HAP-1 (cell line): ENCODE data around the gene DNAJC6.

ENCODE experiments used
- DNase-seq, 2 experiments: peaks; one replicate each; pipeline ENCODE4 v3.0.0-alpha.2; 2016 to 2020; ENCODE audit warnings: low spot score in 2 of 2
- H3K27me3 ChIP-seq: fragments of 250-450 bp; sonication (Bioruptor Pico); 2 replicates; pipeline ENCODE4 v1.5.1; 2020; ENCODE audit warnings: low read depth, mild to moderate bottlenecking, moderate library complexity
- H3K36me3 ChIP-seq: fragments of 250-450 bp; sonication (Bioruptor Pico); replicated peaks from 2 replicates; pipeline ENCODE4 v1.5.1; 2020; ENCODE audit warnings: mild to moderate bottlenecking
- H3K4me1 ChIP-seq: fragments of 250-450 bp; sonication (Bioruptor Pico); 2 replicates; pipeline ENCODE4 v1.5.1; 2020; ENCODE audit warnings: mild to moderate bottlenecking
- H3K4me3 ChIP-seq: fragments of 250-450 bp; sonication (Bioruptor Pico); 2 replicates; pipeline ENCODE4 v1.5.1; 2020; ENCODE audit warnings: mild to moderate bottlenecking, moderate library complexity
- H3K9me3 ChIP-seq: fragments of 250-450 bp; sonication (Bioruptor Pico); 2 replicates; pipeline ENCODE4 v1.5.1; 2020; ENCODE audit warnings: mild to moderate bottlenecking, moderate library complexity
- in situ Hi-C: fragments of 300-500 bp; cut with MboI; formaldehyde crosslinking; loops from 3 replicates; pipeline ENCODE4 v1.14.3; 2020; ENCODE audit warnings: low sequenced_read_pairs, inconsistent platforms, mixed read lengths

Gene DNAJC6

GRCh38 chr1:65409816-65410326, 100.5 kb downstream of the DNAJC6 start:
- no peak overlapping the region for H3K4me3 ChIP-seq
- H3K9me3 ChIP-seq = no peaks in the 10 kb centered on the region
- no peaks in the 10 kb centered on the region for H3K27me3 ChIP-seq
- peaks cover 2% of the 10 kb centered on the region; the same call in 1 of the 2 replicates for H3K36me3 ChIP-seq
- in situ Hi-C loops = loop anchor here (25.0 kb wide), 1 partner anchor 348 kb away; no protein-coding TSS in a partner anchor
- no peaks in the 10 kb centered on the region; the same call in 1 of the 2 replicates for H3K4me1 ChIP-seq
- no peak for DNase-seq

DNA sequence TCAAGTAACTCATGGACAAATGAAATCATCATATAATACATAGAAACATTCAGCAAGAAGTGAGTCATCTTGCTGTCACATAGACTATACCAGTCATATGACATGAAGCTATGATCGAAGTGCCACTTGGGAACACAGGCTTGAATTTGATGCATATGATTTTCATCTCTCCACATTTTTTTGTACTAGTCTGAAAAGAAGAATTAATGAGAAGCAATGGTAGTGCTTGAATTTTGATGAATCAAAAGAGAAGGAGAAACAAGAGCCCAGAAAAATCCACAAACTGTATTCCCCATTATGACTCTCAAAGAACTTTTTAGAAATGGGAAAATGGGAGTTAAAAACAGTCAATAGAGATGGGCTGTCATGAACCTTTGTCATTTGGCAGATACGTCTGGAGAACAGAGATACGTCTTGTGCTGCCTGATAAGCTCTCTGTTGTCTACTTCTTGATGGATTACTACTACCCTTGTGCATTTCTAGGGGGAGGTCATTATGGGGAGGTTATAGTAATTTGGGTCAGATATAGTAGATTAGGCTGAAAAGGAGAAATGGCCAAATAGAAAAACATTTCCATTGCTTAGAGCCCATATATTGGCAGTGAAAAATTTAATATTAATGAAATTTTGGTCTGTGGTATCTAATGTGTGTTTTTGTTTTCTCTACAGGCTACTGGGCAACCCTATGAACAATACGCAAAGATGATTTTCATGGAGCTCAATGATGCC, 103.1 kb downstream of the DNAJC6 start:
- in situ Hi-C loops = loop anchor here (25.0 kb wide), 1 partner anchor 350 kb away; no protein-coding TSS in a partner anchor
- H3K9me3 ChIP-seq = no peaks in the 10 kb centered on the region
- no peaks in the 10 kb centered on the region for H3K27me3 ChIP-seq
- no peak for DNase-seq
- H3K4me1 ChIP-seq = no peaks in the 10 kb centered on the region; the same call in 1 of the 2 replicates
- H3K36me3 ChIP-seq = peaks cover 2% of the 10 kb centered on the region; the same call in 1 of the 2 replicates
- H3K4me3 ChIP-seq = no peak overlapping the region

- no peaks in the 10 kb centered on the region for H3K9me3 ChIP-seq
These were observed 103.6 kb downstream of the DNAJC6 start for GRCh38 chr1:65412984-65413375.

GRCh38 chr1:65414538-65414937, 105.2 kb downstream of the DNAJC6 start:
- Histone ChIP-seq H3K27me3 (no peaks in the 10 kb centered on the region), H3K36me3 (no peaks in the 10 kb centered on the region), H3K4me3 (no peak overlapping the region), H3K9me3 (no peaks in the 10 kb centered on the region), H3K4me1 (peaks cover 4% of the 10 kb centered on the region)
- in situ Hi-C loops = loop anchor here (25.0 kb wide), 1 partner anchor 352 kb away; no protein-coding TSS in a partner anchor
- no peak for DNase-seq

More at GRCh38 chr1:65412984-65413375, 103.6 kb downstream of the DNAJC6 start:
- in situ Hi-C loops = loop anchor here (25.0 kb wide), 1 partner anchor 351 kb away; no protein-coding TSS in a partner anchor
- Histone ChIP-seq H3K4me1 (no peaks in the 10 kb centered on the region; the same call in 1 of the 2 replicates), H3K4me3 (no peak overlapping the region), H3K27me3 (no peaks in the 10 kb centered on the region), H3K36me3 (no peaks in the 10 kb centered on the region)
- DNase-seq = no peak

DNA sequence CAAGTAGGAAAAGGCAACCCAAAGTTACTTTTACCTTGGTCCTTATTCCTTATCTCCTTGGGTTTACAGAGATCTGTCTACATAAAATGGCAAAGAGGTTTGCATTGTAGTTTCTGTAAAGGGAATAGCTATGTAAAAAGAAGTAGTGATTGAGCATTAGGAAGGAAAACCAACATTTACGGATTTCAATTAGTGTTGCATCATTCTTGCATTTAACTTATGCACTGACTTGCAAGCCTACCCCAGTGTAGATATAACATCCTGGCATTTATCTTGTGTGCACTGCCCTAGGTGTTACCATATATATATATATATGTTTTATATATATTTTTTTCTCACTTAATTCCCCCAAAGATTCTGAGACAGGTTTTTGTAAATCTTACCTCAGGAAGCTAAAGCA, 107.4 kb downstream of the DNAJC6 start:
- no peaks in the 10 kb centered on the region for H3K9me3 ChIP-seq
- no peak overlapping the region for H3K4me3 ChIP-seq
- in situ Hi-C loops = loop anchor here (25.0 kb wide), 1 partner anchor 354 kb away; no protein-coding TSS in a partner anchor
- H3K4me1 ChIP-seq = peaks cover 4% of the 10 kb centered on the region
- no peak for DNase-seq
- H3K27me3 ChIP-seq = no peaks in the 10 kb centered on the region
- no peaks in the 10 kb centered on the region for H3K36me3 ChIP-seq

DNA sequence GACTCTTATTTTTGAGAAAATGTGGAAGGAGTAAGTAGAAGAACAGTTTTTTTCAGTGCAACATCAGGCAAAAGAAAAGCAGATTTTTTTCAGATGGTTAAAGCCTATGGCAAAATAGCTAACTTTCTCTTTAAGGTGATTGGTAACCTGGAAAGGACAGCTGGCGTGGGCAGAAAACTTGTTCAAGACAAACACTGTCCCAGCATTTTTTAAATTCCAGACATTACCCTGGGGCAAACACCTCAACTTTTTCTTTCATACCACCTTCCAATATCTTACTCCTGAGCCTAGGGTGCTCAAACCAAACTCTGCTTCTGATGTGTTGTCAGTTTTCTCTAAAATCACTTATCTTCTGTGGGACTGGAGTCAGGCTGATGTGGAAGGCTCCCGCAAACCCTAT, 108.4 kb downstream of the DNAJC6 start:
- no peaks in the 10 kb centered on the region for H3K27me3 ChIP-seq
- no peaks in the 10 kb centered on the region for H3K9me3 ChIP-seq
- in situ Hi-C loops = loop anchor here (25.0 kb wide), 1 partner anchor 355 kb away; no protein-coding TSS in a partner anchor
- H3K4me3 ChIP-seq = no peak overlapping the region
- no peaks in the 10 kb centered on the region for H3K36me3 ChIP-seq
- no peak for DNase-seq
- peaks cover 6% of the 10 kb centered on the region for H3K4me1 ChIP-seq

- H3K9me3 ChIP-seq = no peaks in the 10 kb centered on the region
- H3K4me1 ChIP-seq = peaks cover 6% of the 10 kb centered on the region
- in situ Hi-C loops = loop anchor here (25.0 kb wide), 1 partner anchor 356 kb away; no protein-coding TSS in a partner anchor
- DNase-seq = no peak
- H3K4me3 ChIP-seq = no peak overlapping the region
- no peaks in the 10 kb centered on the region for H3K27me3 ChIP-seq
- H3K36me3 ChIP-seq = no peaks in the 10 kb centered on the region
These were observed 109.3 kb downstream of the DNAJC6 start for GRCh38 chr1:65418522-65419185.

DNA sequence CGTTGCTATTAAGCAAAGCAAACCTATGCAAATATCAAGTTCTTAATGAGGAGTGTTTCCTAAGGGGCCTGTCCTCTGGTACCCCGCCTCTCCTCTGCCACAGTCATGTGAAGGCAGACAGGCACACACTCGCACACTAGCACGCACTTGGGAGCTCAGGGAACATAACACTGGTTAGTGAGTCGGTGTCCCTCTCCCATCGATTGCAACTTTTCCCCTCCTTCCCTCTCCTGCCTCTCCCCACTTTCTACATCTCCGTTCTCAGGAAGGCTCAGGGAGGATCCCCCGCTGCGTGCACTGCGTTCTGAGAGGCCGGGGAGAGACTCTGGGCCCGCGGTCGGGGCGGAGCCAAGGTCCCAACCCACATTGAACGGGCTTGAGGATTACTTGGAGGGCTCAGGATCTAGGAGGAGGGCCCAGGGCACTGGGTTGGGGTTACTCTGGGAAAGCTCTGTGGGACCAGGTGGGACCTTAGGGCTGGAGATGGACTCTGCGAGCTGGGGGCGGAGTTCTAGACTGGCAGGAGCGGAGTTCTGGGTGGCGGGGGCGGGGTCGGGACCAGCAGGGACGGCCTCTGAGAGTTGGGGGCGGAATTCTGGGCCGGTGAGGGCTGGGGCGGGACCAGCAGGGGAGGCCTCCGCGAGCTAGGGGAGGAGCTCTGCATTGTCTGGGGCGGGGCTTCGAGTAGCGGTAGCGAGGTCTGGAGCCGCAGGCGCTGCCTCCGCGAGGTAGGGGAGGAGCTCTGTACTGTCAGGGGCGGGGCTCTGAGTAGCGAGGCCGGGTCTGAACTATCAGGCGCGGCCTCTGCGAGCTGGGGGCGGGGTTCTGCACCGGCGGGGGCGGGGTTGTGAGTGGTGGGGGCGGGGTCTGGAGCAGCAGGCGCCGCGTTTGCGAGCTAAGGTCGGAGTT, 110.6 kb downstream of the DNAJC6 start:
- Histone ChIP-seq H3K4me3 (peak overlapping the region; percentile 93), H3K4me1 (peaks cover 18% of the 10 kb centered on the region), H3K9me3 (no peaks in the 10 kb centered on the region), H3K27me3 (no peaks in the 10 kb centered on the region), H3K36me3 (no peaks in the 10 kb centered on the region)
- in situ Hi-C loops = loop anchor here (25.0 kb wide), 1 partner anchor 358 kb away; no protein-coding TSS in a partner anchor
- DNase-seq = peak; percentile 94 to 99

DNA sequence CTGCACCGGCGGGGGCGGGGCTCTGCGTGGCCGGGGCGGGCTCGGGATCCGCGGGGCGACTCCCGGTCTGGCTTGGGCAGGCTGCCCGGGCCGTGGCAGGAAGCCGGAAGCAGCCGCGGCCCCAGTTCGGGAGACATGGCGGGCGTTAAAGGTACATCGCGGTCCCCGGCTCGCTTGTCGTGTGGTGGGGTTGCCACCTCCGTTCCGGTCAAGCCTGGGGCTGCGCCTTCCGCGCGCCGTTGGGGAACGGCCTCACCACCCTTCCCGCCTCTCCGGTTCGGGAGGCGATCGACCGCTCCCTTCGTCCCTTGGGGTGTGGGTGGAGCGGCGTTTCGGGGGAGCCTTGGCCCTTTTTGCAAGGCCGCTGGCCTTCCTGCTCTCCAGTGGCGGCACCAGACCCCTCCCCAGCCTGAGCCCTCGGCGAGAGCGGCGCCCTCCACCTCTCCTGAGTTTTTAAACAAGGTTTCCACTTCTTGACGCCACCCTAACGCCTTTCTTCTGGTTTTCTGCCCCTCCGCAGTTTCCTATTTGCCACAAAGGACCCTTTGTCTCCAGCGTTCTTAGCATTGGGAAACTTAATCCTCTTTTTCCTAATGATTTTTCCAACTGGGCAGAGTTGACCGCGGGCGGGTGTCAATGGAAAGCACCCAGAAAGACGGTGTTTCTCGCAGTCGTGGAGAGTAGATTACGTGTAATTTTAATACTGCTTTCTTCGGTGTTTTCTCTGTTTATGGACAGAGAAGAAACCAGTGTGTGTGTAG, 111.4 kb downstream of the DNAJC6 start, which contains the start of the genes LEPR and LEPROT:
TSS of gene LEPR (plus strand) at position 79 of the 761 bp plus-strand sequence. CDS start 144,898 bp downstream, outside the sequence.
TSS of gene LEPROT (plus strand) at position 79 of the 761 bp plus-strand sequence. CDS start at position 136, 57 bp downstream.
- peak in 1 of 2 experiments; percentile 76 for DNase-seq
- peak within 1 kb of the TSS; percentile 93 for H3K4me3 ChIP-seq
- in situ Hi-C loops = loop anchor here (25.0 kb wide), 1 partner anchor 358 kb away; no protein-coding TSS in a partner anchor
- 0 out of 2 replicates have a peak, but pooled peaks cover 4% of the 10 kb centered on the region for H3K36me3 ChIP-seq
- H3K4me1 ChIP-seq = peaks cover 26% of the 10 kb centered on the region
- no peaks in the 10 kb centered on the region for H3K27me3 ChIP-seq
- no peaks in the 10 kb centered on the region for H3K9me3 ChIP-seq

DNA sequence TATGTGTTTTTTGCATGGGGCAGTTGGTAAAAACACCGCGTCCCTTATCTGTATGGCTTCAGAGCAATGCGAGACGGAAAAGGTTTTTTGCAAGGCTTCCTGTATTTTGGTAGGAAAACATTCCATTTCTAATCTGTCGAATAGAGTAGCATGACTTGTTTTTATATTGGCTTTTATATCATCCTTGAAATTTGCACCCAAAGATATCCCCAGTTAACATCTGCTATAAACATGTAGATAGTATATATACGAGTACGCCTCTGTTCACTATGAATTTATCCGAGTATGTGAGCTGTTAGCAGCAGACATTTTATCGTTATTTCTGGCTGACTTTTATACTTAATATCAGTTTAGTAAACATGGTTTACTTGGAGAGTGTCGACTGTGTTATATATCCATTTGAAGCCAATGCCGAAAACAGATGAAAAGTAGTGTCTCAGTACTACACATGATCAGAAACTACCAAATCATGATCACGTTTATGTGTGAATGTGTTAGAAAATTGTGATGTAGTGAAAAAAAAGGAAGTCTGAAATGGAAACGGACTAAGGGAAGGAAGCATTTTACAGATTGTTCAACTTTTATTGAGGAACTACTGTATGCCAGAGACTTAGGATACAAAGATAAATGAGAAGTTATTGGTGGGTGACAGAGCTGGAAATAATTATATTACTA, 112.1 kb downstream of the DNAJC6 start:
- Histone ChIP-seq H3K27me3 (no peaks in the 10 kb centered on the region), H3K4me3 (peak overlapping the region; percentile 93), H3K36me3 (peaks cover 6% of the 10 kb centered on the region), H3K4me1 (peaks cover 32% of the 10 kb centered on the region), H3K9me3 (no peaks in the 10 kb centered on the region)
- DNase-seq = no peak
- in situ Hi-C loops = loop anchor here (25.0 kb wide), 1 partner anchor 359 kb away; no protein-coding TSS in a partner anchor

DNA sequence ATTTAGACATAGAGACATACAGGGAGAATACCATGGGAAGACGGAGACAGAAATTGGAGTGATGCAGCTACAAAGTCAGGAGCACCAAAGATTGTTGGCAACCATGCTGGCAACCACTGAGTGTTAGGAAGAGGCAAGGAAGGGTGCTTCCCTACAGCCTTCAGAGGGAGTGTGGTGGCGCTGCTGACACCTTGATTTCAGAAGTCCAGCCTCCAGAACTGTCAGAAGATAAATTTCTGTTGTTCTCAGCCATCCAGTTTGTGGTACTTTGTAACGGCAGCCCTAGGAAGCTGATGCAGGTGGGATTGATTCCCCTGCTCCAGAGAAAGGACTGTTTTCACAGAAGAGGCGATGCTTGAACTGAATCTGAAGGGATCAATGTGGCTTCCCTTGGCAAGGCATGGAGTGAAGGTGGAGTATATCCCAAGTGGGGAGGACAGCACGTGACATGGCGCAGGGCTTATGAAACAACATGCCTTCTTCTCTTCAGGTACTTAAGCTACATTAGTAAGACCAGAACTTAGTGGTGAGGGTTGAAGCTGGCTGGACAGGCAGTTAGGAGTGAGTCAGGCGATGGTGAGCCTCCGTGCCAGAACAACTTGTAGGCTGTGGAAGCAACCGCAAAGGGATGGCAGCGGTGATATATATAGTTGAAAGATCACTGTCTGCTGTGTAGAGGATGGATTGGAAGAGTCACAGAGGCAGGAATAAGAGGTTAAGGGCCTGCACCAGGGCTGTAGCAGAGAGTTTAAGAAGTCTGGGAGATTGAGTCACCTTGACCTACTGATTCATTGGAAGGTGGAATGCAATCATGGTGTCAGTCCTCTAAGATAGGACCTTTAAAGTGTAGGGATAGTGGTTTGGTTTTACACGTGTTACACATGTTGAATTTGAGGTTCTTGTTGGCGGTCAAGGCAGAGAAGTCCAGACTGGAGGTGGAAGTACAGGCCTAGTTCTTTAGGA, 113.2 kb downstream of the DNAJC6 start:
- in situ Hi-C loops = loop anchor here (25.0 kb wide), 1 partner anchor 360 kb away; no protein-coding TSS in a partner anchor
- H3K4me1 ChIP-seq = peaks cover 32% of the 10 kb centered on the region
- no peak overlapping the region for H3K4me3 ChIP-seq
- H3K36me3 ChIP-seq = peaks cover 12% of the 10 kb centered on the region
- no peak for DNase-seq
- no peaks in the 10 kb centered on the region for H3K27me3 ChIP-seq
- H3K9me3 ChIP-seq = no peaks in the 10 kb centered on the region
